KOPT-K1 (cell line): ENCODE results near the gene CHCHD10.

Experiments
- H3K27ac ChIP-seq: fragments of 200-600 bp; sonication (generic); 2 replicates; pipeline ENCODE4 v1.5.1; 2016; ENCODE audit warnings: antibody characterized with exemption, mild to moderate bottlenecking, low read depth, low read length; ENCODE audit not compliant: poor library complexity, severe bottlenecking
- H3K36me3 ChIP-seq: fragments of 200-600 bp; sonication (generic); 2 replicates; pipeline ENCODE4 v1.5.1; 2017; ENCODE audit warnings: antibody characterized with exemption, mild to moderate bottlenecking, low read length, moderate library complexity; ENCODE audit not compliant: insufficient read depth
- H3K9me3 ChIP-seq: fragments of 200-600 bp; sonication (generic); 2 replicates; pipeline ENCODE4 v1.5.1; 2017; ENCODE audit warnings: antibody characterized with exemption, low read length, mild to moderate bottlenecking; ENCODE audit not compliant: insufficient read depth, poor library complexity, severe bottlenecking

CHCHD10 gene

GRCh38 chr22:23764899-23765881, 2.6 kb downstream of the CHCHD10 start:
- peaks cover 17% of the 10 kb centered on the region; the same call in 1 of the 2 replicates for H3K36me3 ChIP-seq
- no peaks in the 10 kb centered on the region for H3K9me3 ChIP-seq
- peak overlapping the region; percentile 73 for H3K27ac ChIP-seq

DNA sequence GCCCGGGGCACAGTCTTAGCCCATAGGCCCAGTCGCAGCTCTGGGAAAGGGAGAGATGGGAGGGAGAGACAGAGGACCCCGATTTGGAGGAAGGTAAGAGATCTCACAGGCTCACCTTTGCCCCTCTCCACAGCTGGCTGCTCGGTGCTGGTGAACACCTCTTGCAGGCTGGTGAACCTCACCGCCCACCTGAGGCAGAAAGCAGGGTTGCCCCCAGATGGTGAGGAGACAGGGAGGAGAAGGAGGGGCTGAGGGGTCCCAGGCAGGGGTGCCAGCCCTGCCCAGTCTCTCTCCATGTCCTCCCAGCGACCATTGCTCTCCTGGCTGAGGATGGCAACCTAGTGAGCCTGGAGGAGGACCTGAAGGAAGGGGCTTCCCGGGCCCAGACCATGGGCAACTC, 3.8 kb downstream of the CHCHD10 start:
- Histone ChIP-seq H3K27ac (peak overlapping the region; percentile 73), H3K9me3 (no peaks in the 10 kb centered on the region), H3K36me3 (peaks cover 17% of the 10 kb centered on the region; the same call in 1 of the 2 replicates)

DNA sequence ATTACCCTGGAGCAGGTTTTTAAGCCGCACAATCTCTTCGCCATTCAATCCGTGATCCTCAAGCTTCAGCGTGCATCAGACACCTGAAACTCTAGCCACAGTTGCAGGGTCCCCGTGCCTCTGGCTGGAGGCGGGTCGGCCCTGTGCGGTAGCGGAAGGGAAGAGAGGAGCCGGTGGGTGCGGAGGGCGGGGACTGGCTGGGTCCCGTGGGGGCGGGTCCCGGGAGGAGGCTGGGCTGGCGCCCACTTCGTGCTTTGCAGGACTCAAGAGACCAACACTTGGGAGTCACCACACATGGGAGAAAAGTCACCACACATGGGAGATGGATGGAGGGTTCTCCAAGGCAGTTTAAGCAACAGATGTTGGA, 4.2 kb downstream of the CHCHD10 start:
- H3K9me3 ChIP-seq = no peaks in the 10 kb centered on the region
- peak overlapping the region; percentile 73 for H3K27ac ChIP-seq
- H3K36me3 ChIP-seq = peaks cover 17% of the 10 kb centered on the region; the same call in 1 of the 2 replicates

DNA sequence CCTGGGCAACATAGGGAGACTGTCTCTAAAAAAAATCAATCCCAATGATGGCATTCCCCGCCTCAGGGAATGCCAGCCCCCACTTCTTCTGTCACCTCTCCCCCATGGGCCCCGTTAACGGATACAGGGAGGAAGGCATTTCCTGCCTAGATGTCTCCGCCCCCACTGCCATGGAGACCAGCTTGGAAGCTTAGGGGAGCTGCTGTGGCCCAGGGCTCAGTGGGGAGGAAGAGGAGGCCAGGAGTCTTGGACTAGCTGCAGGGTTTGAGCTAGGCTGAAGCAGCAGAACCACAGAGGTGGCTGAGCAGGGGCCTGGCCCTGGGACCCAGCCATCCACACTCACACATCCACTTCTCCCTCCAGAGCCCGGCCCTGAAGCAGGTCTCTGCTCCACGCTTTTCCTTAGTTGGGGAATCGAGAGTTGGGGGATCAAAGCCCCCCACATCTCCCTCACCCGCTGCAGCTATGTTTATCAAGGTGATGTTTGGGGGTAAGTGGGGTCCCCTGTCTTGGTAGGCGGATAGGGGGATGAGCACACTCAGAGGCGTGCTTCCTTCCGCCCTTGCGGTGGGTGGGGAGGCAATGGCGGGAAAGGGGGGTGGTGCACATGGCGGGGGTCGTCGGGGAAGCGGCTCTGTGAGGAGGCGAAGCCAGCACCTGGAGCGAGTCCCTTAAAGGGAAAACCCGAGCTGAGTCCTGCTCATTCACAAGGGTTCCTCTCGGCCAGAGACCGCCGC, 4.8 kb downstream of the CHCHD10 start, which contains the start of gene C22orf15:
C22orf15 (plus strand) TSS at position 149 of the 737 bp plus-strand sequence; CDS start at position 466, 317 bp downstream.
- peak within 1 kb of the TSS; percentile 73 for H3K27ac ChIP-seq
- H3K9me3 ChIP-seq = no peaks in the 10 kb centered on the region
- H3K36me3 ChIP-seq = peaks cover 17% of the 10 kb centered on the region; the same call in 1 of the 2 replicates

- H3K9me3 ChIP-seq = no peaks in the 10 kb centered on the region
- no peak overlapping the region for H3K27ac ChIP-seq
- peaks cover 9% of the 10 kb centered on the region; the same call in 1 of the 2 replicates for H3K36me3 ChIP-seq
Observed at GRCh38 chr22:23760056-23760455, 7.7 kb downstream of the CHCHD10 start.

DNA sequence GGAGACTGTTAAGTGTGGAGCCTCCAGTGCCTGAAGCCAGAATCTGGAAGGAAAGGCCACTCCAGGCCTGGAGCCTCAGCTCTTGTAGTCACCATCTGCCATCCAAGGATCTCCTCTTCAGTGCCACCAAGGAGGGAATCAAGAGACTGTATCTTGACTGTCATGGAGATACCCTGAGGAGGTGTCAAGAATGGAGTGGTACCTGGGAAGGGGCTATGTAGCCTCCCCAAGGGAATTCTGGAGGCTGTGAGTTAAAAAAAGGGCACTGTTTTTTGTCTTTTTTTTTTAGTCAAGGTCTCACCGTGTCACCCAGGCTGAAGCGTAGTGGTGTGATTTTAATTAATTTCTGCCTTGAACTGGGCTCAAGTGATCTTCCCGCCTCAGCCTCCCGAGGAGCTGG, 8.2 kb downstream of the CHCHD10 start:
- Histone ChIP-seq H3K36me3 (peaks cover 4% of the 10 kb centered on the region; the same call in 1 of the 2 replicates), H3K9me3 (no peaks in the 10 kb centered on the region), H3K27ac (no peak overlapping the region)

- H3K27ac ChIP-seq = no peak overlapping the region
- H3K36me3 ChIP-seq = no peaks in the 10 kb centered on the region
- H3K9me3 ChIP-seq = no peaks in the 10 kb centered on the region
Observed at GRCh38 chr22:23756891-23757290, 10.9 kb downstream of the CHCHD10 start.

DNA sequence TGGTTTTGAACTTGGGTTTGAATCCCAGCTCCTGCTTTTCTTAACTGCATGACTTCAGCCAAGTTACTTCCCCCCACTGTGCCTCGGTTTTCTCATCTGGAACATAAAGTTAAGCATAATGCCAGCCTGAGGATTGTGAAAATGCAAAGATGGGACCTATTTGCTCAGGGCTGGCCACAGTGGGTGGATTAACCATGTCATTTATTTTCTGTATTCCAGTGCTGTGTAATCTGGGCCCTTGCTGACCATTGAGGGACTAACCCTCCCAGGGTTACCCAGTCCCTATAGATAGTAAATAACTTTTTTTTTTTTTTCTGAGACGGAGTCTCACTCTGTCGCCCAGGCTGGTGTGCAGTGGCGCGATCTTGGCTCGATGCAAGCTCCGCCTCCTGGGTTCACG, 12.1 kb downstream of the CHCHD10 start:
- H3K36me3 ChIP-seq = no peaks in the 10 kb centered on the region
- no peaks in the 10 kb centered on the region for H3K9me3 ChIP-seq
- H3K27ac ChIP-seq = no peak overlapping the region

- Histone ChIP-seq H3K27ac (no peak overlapping the region), H3K36me3 (no peaks in the 10 kb centered on the region), H3K9me3 (no peaks in the 10 kb centered on the region)
Observed at GRCh38 chr22:23754980-23755636, 12.7 kb downstream of the CHCHD10 start.

DNA sequence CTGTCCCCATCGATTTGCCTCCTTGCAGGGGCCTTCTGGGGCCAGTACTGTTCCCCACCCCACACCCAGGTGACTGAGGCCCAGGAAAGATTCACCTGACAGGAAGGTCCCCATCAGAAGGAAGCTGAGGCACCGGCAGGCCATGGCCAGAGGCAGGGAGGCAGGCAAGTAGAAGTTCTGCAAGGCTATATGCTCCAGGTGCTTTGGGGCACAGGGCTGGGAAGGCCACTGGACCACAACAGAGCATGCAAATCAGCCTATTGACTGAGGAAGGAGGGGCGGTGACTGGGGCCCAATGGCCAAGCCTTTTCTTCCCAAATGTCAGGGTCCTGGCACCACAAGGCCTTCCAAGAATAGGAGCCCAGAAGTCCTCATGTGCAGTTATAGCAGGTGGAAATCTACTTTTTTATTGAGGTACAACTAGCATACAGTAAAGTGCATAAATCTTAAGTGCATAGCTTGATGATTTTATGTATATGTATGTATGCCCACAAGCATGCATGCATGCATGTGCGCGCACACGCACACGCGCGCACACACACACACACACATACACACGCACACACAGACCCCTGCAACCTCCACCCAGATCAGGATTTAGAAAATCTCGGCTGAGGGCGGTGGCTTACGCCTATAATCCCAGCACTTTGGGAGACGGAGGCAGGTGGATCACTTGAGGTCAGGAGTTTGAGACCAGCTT, 13.4 kb downstream of the CHCHD10 start, which contains the start of gene VPREB3:
VPREB3 (minus strand) TSS at position 206 of the 700 bp plus-strand sequence; CDS start at position 144, 62 bp downstream.
- no peak within 1 kb of the TSS for H3K27ac ChIP-seq
- H3K36me3 ChIP-seq = no peaks in the 10 kb centered on the region
- no peaks in the 10 kb centered on the region for H3K9me3 ChIP-seq

DNA sequence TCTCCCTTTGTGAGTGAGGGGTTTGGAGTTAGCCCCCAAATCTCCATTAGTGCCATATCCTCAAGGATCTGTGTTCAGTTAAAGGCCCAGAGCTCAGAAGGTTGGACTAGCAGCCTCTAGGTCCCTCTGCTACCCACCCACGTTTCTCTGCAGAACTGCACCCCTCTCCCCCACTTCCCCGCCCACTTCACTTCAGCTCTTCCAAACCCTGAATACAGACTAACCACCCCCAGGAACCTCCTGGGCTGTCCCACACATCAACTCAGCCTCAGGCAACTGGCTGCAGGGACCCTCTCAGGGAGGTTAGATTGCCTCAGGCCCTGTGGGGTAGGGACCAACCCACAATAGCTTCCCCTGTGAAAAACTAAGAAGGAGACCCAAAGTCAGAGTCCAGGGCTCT, 14.4 kb downstream of the CHCHD10 start:
- no peak overlapping the region for H3K27ac ChIP-seq
- H3K36me3 ChIP-seq = no peaks in the 10 kb centered on the region
- H3K9me3 ChIP-seq = no peaks in the 10 kb centered on the region

DNA sequence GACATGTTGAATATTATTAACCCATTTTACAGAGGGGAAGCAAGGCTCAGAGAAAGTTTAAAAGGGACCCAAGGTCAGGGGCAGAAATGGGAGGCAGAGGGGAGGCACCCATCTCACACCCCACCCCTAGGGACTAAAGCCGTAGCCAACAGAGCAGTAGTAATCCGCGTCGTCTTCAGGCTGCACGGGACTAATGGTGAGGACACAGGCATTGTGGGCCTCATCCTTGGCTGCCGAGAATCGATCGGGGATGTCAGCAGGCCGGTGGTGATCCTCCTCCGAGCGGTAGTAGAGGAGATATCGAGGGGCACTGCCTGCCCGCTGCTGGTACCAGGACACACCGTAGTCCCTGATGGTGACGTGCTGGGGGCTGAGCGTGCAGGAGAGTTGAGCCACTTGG, 15.0 kb downstream of the CHCHD10 start:
- Histone ChIP-seq H3K36me3 (no peaks in the 10 kb centered on the region), H3K27ac (no peak overlapping the region), H3K9me3 (no peaks in the 10 kb centered on the region)

- Histone ChIP-seq H3K9me3 (no peaks in the 10 kb centered on the region), H3K36me3 (no peaks in the 10 kb centered on the region)
Observed at GRCh38 chr22:23752090-23752691, 15.6 kb downstream of the CHCHD10 start.

DNA sequence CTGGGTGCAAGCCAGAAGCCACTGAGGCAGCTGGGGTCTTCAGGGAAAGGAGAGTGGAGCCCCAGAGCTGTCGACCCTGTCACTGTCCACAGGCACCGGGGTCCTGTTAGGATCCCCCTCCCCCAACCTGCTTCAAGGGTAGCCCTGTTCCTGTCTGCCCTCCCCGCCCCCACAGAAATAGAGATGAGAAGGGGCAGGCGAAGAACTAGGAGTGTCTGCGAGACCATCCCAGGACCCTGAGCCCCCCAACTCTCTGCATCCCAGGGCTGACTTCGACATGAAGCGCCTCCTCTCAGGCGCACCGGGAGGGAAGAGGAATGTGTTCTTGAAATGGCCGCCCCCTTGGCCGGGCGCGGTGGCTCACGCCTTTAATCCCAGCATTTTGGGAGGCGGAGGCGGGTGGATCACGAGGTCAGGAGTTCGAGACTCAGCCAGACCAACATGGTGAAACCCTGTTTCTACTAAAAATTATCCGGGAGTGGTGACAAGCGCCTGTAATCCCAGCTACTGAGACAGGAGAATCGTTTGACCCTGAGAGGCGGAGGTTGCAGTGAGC, 16.3 kb downstream of the CHCHD10 start:
- H3K36me3 ChIP-seq = no peaks in the 10 kb centered on the region
- H3K9me3 ChIP-seq = no peaks in the 10 kb centered on the region
- H3K27ac ChIP-seq = peak overlapping the region; percentile 70

More at GRCh38 chr22:23752090-23752691, 15.6 kb downstream of the CHCHD10 start:
- H3K27ac ChIP-seq = no peak overlapping the region
